CD4-positive, alpha-beta T cell treated with Interferon alpha-2 for 1 hour (primary cell): ENCODE measurements around the gene SORCS2.
"Not testable (repeated sequence)": the region's sequence is repeated elsewhere in the genome, so short reads cannot be mapped to it uniquely, and the experiment has no call there.

ENCODE experiments used
- DNase-seq, 2 donors: peaks; one replicate each; pipeline ENCODE4 v3.0.0-alpha.2; 2020 to 2022

SORCS2 gene

DNA sequence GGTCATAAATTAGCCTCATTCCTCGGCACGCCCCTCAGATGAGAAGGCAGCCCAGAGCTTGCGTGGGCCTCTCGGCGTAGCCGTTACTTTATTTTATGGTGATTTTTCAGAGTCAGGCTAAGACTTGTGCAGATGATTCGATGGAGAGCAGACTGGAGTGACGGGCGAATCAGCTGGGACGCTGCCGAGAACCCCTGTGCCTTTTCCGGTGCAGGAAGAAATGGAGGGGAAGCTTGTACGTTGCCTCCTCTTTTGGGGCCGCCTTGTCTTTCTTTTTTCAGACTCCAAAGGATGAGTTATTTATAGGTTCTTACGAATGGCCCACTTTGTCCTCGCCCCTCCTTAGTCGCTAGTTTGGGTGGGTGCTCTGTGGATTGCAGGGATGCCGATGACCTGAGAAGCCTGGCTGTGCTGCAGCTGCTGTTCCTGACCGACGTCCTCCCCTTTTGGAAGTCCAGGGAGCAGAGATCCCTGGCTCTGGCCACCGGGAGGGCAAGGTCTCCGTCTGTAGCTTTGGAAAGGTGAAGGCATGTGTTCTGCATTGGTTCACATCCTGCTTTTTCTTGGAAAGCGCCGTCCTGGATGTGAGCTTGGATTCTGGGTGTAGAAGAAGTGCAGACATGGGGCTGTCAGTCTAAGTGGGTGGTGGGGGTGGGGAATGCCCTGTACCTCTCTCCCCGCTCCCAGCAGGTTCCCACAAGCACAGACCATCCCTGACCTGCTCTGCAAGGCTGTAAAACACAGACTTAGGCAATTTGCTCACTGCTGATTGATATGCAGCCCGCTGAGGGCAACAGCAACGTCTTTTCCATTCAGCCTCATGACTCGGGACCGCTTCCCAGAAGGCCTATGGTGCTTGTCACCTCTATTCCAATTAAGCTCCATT, 9.3 kb downstream of the SORCS2 start:
- no peak for DNase-seq

DNA sequence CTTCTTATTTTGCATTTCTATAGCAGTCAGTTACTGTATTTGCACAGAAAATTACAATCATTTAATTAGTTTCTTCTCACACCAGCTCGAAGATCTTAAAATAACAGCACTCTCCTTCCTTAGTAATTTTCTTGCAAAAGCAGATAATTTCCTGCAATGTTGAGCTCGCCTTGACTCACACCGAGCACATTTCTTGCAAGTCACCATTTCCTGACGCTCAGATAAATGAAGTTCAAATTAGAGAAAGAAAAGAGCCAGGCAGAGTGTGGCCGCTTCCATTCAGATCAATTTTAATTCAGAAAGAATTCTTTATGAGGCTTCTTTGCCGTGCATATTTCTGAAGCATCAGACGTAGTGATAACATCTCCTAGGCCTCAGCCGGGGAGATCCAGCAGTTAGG, 10.1 kb downstream of the SORCS2 start:
- DNase-seq: no peak

DNA sequence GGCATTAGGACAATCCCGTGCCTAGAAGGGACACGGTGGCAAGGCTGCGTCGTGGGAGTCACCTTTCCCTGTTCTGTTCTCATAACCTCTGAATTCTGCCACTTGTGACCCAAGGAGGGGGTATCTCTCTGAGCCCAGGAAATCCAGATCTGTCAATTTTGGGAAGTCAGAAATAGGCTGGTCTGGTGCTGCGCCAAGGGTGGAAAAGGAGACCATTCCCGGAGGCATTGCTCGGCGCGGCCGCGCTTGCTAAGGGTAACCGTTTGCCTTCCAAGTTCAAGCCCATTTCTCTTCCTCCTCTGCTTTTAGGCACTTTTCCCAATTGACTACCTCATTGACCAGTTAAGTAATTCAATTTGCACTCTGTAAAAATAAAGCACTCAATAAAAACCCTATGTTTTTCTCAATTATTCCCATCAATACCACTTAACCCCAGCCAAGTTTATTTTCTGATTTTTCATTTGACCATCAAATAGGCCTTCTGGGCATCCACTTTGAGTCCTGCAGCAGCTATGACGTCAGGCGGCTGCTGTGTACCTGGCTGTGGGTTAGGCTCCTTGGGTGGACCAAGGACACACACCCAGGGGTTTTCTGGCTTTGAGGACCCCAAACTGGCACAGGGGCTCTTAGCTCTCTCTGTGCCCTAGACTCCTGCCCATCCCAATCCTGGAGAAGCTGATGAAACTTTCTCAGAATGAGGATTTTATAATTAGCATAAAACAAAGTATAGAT, 12.5 kb downstream of the SORCS2 start:
- no peak for DNase-seq

DNA sequence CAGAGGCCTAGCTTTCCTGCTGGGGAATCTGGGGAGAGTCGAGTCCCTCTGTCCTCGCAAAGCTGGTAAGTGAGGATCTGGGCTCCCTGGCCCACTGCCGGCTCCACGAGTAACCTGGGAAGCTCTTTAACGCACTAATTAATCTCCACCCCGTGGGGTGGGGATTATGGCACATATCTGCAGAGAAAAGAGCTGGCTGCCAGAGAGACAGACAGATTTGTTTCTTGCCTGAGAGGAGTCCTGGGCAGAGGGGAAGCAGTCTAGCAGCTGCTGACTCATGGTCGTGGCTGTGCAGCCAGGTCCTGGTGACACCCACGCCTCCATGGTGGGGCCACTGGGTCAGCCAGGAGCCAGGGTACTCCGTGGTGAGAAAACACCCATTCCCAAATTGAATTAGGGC, 14.0 kb downstream of the SORCS2 start:
- DNase-seq: no peak

DNA sequence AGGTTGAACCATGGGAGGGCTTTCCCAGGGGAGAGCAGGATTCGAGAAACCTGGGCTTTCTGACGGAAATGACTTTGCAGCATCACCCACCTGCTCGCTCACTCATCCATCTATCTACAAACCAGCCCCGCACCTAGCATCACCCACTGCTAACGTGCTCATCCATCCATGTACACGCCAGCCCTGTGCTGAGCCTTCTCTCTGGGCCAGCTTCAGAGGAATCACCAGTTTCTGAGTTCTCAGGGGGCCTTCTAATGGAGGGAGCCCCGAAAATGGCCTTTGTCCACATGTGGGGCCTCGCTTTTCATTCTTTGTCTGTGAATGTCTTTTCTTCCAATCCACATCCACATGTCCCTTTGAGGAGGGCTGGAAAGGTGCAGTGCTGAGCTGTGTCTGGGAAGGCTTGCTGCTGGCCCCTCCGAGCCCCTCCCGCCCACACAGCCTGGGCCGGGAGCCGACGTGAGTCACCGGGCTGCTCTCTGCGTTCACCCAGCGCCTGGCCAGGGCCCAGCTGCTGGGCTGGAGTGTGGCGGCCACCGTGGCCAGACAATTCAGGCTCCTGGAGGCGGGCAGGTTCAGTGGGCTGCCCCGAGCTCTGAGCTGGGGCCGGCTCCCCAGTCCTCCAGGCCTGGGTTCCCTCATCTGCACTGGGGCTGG, 14.7 kb downstream of the SORCS2 start:
- no peak for DNase-seq

DNA sequence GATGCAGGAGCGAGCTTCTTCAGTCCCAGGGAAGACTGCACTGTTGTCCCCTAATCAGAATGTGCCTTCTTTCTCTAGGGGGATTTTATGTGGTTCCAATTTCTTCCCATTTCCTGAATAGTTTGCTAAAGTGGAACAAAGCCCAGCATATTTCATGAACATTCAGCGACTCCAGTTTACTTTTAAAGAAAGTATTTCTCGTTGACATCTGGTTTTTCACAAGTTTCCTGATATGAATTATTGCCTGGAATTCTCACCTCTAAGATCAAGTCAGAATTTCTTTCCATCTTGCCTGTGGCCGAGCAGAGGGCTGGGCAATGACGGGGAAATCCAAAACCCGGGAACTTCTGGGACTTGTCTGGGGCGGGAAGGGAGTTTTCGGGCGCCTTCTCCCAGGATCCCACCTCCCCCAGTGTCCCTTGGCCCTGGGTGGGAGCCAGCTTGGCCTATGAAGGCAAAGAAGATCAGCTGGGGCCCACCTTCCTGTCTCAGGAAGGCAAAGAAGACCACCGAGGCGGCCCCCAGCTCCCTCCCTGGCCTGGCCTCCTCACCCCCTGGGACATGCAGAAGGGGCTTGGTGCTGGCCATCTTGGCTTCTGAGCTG, 15.4 kb downstream of the SORCS2 start:
- no peak for DNase-seq

DNA sequence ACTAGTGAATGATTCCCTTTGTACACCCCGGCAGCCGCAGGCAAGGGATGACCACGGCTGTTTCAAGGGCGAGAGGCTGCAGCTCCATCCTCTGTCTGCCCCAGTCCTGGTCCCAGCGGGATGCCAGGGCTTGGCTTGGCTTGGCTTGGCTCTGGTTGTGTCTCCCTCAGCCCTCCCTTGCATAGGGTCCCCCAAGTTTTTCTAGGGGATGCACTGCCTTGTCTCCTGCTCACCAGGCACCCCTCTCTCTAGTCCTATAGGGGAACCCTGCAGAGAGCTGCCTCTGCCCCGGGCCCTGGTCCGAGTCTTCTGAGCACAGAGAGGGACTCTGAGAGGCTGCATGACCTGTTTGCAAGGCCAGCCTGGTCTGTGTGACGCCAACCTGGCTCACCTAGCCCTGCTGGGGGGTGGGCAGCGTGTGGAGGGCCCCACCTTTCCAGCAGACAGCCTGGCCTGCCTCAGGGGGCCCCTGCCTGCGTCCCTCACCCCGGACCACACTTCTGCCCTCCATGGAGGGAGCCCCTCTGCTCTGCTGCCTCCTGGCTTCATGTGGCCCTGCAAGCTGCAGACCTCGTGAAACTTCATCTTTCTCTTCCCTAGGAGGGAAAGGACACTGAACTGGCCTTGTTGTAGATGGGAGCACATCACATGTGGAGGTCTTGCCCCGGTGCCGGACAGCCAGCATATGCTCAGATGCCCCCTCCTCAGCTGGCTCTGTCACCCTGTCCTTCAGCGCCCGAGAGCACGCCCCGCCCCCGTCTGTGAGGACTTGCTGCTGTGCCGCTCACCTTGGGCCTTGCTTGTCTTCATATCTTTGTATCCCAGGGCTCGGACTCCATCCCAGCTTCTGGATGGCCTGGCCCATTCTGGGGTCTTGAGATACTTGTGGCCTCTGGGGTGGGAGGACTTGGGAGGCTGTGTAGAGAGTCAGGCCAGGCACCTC, 16.4 kb downstream of the SORCS2 start:
- DNase-seq: no peak

DNA sequence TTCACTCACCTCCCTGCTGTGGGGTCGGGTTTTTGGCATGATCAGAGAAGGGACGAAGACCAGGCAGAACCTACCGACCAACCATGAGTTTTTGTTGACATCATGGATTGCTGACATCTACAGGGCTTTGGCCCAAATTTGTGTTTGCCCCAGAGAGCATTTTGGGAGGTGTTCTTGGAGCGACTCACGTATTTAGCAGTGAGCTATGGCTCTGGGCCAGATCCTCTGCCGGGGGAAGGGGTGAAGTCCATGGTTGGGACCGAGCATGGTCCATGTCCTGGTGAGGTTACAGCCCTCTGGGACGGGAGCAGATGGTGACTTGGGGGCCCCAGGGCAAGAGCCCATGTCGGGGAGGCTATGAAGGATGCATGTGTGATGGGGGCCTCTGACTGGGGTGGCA, 17.4 kb downstream of the SORCS2 start:
- no peak for DNase-seq

DNA sequence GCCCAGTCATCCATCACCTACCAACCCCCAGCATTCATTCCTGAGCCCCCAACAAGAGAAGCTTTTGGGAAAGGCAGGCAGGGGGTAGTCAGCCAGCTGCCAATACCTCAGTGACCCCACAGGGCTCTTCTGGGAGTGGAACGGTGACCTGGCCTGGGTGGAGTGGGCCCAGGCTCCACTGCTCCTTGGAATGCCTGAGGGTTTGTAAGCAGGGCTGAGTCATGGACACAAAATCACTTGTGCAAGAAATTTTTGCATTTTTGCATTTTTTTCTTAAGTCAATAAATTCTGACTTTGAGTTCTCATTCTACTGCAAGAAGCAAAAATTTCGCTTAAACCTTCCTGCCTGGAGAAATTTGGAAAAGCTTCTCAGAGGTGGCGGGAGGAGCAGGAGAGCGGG, 18.5 kb downstream of the SORCS2 start:
- no peak for DNase-seq

DNA sequence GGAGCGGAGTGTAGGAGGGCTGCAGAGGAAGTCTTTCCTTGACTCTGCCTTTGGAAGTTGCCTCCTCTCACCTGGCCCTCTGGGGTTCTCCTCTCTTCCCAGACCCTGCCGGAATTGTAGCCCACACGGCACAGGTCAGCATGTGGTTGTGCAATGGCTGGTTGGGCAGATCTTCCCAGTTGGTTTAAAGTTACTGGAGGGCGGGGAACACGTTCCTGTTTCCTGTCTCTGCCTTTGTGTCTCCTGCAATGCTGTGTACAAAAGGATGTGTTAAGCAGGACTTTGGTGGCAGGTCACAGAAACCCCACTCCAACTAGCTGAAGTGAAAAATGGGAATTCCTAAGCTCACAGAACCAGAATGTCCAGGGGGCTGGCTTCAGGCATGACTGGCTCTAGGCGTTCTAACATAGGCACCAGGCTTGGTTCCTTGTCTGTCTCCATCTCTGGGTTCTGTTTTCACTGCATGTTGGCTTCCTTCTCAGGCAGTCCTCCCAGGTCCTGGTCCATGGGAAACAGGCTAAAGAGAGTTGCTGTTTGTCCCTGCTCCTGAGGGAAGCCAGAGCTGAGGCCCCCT, 19.9 kb downstream of the SORCS2 start:
- no peak for DNase-seq

DNA sequence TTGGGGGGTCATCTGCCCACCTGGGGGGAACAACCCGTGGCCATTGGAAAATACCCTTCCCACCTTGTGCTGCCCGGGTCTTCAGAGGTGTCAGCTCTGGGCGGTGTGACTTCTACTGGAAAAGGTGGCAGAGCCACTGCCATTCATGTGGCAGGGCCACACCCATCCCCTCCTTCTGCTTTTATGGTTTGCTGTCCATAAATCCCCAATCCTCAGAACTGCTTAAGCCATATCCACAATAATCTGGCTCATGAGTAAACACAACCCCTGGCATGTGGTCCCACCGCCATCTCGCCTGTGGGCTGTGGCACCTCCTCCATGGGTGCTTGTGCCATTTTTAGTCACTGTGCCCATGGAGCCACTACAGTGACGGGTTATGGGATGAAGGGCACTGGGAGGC, 20.6 kb downstream of the SORCS2 start:
- DNase-seq: no peak

DNA sequence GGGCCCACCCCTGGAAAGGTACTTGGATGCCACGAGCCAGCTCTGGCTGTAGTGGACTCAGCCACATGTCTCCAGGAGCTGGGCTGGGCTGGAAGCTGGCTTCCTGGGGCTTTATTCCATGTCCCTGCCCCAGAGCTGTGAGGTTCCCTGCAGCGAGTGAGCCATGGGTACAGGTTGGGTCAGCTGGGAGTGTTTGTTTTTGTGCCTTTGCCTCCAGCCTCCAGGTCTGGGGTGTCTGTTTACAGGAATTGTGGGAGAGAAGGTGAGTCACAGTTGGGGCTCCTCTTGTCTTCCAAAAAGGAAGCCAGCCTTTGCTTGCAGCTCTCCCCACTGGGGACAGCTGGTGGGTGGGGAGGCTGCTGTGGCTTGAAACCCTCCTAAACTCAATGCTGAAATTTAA, 21.5 kb downstream of the SORCS2 start:
- no peak for DNase-seq

DNA sequence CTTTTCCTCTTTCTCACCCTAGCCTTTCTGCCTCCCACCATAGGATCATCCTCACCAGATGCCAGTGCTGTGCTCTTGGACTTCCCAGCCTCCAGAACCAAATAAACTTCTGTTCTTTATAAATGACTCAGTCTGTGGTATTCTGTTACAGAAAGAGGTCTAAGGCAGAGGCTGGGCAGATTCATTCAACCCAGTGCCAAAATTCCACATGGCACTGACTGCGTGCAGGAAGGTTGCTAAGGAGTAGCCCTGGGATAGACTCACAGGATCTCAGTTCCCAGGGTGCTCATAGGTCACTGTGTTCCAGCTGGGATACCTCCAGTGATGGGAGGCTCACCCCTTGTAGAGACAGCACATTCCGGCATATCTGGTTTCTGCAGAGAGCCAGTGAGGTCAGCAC, 22.0 kb downstream of the SORCS2 start:
- no peak for DNase-seq

DNA sequence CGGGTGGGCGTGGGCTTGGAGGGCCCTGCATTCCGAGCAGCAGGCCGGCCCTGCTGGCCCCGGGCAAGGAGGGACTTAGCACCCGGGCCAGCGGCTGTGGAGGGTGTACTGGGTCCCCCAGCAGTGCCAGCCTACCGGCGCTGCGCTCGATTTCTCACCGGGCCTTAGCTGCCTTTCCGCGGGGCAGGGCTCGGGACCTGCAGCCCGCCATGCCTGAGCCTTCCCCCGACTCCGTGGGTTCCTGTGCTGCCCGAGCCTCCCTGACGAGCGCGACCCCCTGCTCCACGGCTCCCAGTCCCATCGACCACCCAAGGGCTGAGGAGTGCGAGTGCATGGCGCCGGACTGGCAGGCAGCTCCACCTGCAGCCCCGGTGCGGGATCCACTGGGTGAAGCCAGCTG, 22.8 kb downstream of the SORCS2 start:
- DNase-seq: not testable (repeated sequence)

DNA sequence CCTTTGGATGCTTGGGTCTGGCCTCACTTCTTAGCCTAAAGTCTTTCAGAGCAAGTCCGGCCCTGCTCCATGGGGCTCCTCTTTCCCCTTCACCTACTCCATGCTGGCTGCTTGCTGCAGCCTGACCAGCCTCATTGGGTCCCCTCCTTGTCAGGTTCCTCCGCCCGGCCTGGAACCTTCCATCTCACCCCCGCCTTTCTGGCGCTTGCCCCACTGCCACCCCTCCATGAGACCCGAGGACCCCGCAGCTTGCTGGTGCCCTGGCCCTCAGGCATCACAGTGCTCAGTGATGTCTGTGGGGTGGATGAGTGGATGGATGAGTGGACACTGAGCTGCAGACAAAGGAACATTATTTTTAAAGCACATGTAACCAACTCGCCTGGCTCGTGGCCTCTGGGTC, 24.7 kb downstream of the SORCS2 start:
- no peak for DNase-seq

DNA sequence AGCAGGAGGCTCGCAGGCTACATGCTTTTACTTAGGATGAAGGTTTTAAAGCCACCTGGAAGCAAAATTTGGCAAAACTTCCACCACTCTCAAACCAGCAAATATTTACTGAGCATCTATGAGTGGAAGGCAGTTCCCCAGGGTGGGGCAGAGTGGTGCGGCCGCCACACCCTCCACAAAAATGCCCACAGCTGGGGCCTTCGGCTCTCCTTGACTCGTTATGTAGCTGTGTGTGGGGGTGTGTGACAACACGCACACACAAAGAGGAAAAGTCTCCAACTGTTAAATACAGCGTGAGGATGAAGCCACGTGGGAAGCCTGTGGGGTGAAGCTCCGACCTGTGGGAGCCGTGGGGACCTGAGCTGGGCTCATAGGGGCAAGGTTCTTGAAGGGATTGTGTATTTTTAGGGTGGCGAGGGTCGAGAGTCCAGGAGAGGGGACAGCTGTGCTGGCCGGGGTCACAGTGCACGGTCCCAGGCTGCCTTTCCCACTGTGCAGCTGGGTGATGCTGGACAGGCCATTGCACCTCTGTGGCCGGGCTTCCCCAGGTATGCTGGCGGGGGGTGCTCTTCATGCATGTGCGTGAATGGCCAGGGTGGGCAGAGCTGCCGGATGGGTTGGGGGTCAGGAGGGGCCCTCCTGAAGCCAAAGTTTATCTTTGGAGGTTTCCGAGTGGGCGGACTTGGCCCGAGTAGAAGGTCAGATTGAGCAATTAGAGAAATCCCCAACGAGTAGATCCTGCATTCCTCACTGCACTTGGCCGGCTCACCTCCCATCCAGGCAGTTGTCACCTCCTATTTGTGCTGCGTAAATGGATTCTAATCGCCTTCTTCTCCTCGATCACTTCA, 25.4 kb downstream of the SORCS2 start:
- DNase-seq: no peak

DNA sequence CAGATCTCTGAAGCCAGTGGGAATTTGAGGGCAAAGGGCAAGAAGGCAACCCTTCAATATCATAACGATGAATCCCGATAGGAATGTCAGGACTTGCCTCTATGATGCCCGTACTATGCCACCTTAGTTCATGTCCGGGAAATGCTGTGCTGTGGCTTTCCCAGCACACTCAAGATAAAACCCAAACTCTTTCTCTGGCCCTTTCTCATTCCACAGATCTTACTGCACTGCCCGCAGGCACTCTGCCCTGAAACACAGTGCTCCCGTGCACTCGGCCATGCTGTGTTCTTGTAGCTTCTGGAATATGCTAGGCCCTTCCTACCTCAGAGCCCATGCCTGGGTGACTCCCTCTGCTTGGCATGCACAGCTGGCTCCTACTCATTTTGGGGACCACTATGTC, 26.3 kb downstream of the SORCS2 start:
- DNase-seq: no peak

DNA sequence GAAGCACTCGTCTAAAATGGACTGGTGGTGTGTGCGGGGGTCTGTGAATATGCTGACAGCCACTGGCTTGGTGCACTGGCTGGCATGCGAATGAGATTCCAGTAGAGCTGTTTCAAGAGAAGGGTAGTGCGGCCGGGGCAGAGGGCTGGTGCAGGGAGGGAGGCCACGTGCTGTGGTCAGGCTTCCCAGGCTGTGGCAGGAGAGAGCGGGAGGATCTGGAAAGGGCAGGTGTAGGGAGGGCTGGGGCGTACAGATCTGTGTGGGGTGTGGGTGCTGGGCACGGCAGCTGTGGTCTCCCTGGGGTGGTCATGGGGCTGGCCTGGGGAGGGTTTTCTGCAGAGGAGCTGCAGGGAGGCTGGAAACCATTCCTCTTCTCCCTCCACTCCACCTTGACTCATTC, 30.2 kb downstream of the SORCS2 start:
- no peak for DNase-seq

DNA sequence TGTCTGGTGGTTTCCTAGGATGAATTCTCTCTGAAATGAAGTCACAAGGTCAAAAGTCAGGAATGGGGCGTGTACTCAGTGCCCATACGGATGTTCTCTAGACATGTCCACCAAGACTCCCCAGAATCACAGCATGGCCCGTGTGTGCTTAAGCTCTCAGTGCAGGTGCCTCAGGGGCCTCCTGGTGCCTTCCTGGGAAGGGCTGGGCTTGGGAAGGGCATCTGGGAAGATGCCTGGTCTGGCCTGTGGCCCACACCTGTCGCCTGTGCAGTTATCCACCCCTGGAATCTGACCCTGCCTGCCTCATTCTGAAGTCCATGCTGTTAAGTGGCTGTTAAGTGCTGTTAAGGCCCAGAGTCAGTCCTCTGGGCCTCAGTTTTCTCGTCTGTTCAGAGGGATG, 31.2 kb downstream of the SORCS2 start:
- DNase-seq: no peak

DNA sequence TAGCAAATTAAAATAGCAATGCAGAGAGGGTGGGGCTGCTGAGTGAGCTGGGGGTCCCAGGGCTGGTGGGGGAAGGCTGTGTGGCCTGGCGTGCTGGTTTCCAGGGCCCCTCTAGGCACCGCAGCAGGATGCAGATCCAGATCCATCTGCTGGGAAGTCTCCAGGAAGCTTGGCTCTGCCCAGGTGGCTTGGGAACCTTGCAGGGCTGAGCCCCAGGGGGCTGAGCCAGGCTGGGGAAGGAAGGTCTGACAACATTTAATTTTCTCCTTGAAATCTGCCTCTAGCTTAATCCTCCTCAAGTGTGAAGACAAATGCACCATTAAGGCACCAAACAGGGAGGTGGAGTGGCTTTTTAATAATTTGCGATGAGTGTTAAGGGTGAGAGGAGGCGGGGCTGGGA, 31.7 kb downstream of the SORCS2 start:
- no peak for DNase-seq
